ENCODE results near the gene DYRK3. TPM values are rescaled to one million over a fixed set of nuclear protein-coding genes. Genes with fewer than 3 reads are reported as not detected.
A peak's percentile ranks its signal among the peaks of the same experiment; 100 is the strongest.

Gene DYRK3
- total and polyA plus RNA-seq, 9 of the 15 experiments (the other 6 are each of a cell fraction or from before 2014, with no cell fraction given) = 4.5 to 33.7 (median 25.7) TPM

DNA sequence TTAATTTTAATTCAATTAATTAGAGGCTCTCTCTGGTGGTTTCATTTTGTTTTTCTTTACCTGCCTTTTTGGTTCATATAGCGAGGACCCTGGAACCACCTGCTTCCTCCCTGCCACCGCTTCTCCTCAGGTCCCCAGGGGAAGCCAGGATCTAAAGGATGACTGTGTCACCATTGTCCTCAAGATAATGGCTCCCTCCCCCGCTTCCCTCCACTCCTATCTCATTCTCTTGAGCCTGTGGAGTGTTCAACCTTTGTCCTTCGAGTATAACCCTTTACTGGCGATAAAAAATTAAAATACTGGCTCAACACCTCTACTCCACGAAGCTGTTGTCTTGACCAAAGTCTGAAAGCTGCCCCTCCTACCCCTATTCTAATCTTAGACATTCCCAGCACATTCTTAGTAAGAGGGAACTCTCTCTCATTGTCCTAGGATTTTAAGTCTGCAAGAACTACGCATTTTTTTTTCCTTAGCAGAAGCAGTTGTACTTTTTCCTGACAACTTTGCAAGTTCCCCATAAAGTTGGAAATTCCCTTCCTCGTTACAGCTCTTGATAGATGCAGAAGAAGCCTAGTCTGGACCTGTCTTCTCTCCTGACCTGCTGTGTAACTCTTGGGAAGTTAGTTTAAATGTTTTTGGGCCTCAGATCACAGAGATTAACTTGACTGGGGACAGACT is 36.8 kb downstream of the DYRK3 start (continued):
- TF ChIP-seq, protein P1, sequence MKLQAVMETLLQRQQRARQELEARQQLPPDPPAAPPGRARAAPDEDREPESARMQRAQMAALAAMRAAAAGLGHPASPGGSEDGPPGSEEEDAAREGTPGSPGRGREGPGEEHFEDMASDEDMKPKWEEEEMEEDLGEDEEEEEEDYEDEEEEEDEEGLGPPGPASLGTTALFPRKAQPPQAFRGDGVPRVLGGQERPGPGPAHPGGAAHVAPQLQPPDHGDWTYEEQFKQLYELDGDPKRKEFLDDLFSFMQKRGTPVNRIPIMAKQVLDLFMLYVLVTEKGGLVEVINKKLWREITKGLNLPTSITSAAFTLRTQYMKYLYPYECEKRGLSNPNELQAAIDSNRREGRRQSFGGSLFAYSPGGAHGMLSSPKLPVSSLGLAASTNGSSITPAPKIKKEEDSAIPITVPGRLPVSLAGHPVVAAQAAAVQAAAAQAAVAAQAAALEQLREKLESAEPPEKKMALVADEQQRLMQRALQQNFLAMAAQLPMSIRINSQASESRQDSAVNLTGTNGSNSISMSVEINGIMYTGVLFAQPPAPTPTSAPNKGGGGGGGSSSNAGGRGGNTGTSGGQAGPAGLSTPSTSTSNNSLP (IDR thresholded peaks at IDR 0.05; ENCODE audit: borderline replicate concordance, low read depth, low read length) = no peak
- TF ChIP-seq DPF2 (IDR thresholded peaks at IDR 0.05) (peak; percentile 95), ZFP30 (CRISPR knock-in tag; IDR thresholded peaks at IDR 0.05; ENCODE audit: borderline replicate concordance) (no peak), POU5F1 (IDR thresholded peaks at IDR 0.05; ENCODE audit: borderline replicate concordance, low read depth, low read length, partially characterized antibody) (no peak), MTA1 (IDR thresholded peaks at IDR 0.05; ENCODE audit: borderline replicate concordance) (peak; percentile 71; the same call in 1 of the 2 replicates), DMBX1 (CRISPR knock-in tag; IDR thresholded peaks at IDR 0.05; ENCODE audit: borderline replicate concordance) (0 out of 2 replicates have a peak, but pooled peaks have one; percentile 79), ETV6 (IDR thresholded peaks at IDR 0.05; ENCODE audit: borderline replicate concordance in 1 of 2, low read depth in 2 of 2, low read length in 1 of 2) (peak; percentile 98 to 99), ETV6 (CRISPR knock-in tag; IDR thresholded peaks at IDR 0.05; ENCODE audit: borderline replicate concordance) (no peak), CEBPB (tag; IDR thresholded peaks at IDR 0.05) (no peak), ZC3H4 (CRISPR knock-in tag; IDR thresholded peaks at IDR 0.05; ENCODE audit: borderline replicate concordance) (no peak), RUNX1 (IDR thresholded peaks at IDR 0.05; ENCODE audit: low read depth) (no peak; the same call in 1 of the 2 replicates), POLR3A (IDR thresholded peaks at IDR 0.05; ENCODE audit: borderline replicate concordance, extremely low read depth, insufficient read depth, insufficient read length) (no peak), SRSF9 (IDR thresholded peaks at IDR 0.05; ENCODE audit: borderline replicate concordance, low read depth, low read length) (no peak), NR2C2 (CRISPR knock-in tag; IDR thresholded peaks at IDR 0.05) (no peak), NR2C2 (tag; IDR thresholded peaks at IDR 0.05) (peak; percentile 39), SPI1 (IDR thresholded peaks at IDR 0.05; ENCODE audit: borderline replicate concordance, low read depth, low read length) (peak; percentile 53; the same call in 1 of the 2 replicates)
- TF ChIP-seq, protein P2, sequence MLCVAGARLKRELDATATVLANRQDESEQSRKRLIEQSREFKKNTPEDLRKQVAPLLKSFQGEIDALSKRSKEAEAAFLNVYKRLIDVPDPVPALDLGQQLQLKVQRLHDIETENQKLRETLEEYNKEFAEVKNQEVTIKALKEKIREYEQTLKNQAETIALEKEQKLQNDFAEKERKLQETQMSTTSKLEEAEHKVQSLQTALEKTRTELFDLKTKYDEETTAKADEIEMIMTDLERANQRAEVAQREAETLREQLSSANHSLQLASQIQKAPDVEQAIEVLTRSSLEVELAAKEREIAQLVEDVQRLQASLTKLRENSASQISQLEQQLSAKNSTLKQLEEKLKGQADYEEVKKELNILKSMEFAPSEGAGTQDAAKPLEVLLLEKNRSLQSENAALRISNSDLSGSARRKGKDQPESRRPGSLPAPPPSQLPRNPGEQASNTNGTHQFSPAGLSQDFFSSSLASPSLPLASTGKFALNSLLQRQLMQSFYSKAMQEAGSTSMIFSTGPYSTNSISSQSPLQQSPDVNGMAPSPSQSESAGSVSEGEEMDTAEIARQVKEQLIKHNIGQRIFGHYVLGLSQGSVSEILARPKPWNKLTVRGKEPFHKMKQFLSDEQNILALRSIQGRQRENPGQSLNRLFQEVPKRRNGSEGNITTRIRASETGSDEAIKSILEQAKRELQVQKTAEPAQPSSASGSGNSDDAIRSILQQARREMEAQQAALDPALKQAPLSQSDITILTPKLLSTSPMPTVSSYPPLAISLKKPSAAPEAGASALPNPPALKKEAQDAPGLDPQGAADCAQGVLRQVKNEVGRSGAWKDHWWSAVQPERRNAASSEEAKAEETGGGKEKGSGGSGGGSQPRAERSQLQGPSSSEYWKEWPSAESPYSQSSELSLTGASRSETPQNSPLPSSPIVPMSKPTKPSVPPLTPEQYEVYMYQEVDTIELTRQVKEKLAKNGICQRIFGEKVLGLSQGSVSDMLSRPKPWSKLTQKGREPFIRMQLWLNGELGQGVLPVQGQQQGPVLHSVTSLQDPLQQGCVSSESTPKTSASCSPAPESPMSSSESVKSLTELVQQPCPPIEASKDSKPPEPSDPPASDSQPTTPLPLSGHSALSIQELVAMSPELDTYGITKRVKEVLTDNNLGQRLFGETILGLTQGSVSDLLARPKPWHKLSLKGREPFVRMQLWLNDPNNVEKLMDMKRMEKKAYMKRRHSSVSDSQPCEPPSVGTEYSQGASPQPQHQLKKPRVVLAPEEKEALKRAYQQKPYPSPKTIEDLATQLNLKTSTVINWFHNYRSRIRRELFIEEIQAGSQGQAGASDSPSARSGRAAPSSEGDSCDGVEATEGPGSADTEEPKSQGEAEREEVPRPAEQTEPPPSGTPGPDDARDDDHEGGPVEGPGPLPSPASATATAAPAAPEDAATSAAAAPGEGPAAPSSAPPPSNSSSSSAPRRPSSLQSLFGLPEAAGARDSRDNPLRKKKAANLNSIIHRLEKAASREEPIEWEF (CRISPR knock-in tag; IDR thresholded peaks at IDR 0.05) = no peak
